GM12878 (cell line): ENCODE data around the gene EFCAB13. TPM values are rescaled to one million over a fixed set of nuclear protein-coding genes. Genes with fewer than 3 reads are reported as not detected.

Source experiments
- CHD2 ChIP-seq: IDR thresholded peaks from 2 replicates; pipeline ENCODE4 v1.6.1; 2011; ENCODE audit warnings: low read depth, low read length, improper control_type of control experiment, borderline replicate concordance
- DPF2 ChIP-seq: fragments of 450-650 bp; IDR thresholded peaks from 2 replicates; pipeline ENCODE4 v1.6.1; 2017; ENCODE audit warnings: mild to moderate bottlenecking
- IKZF1 ChIP-seq: fragments of 450-650 bp; conservative IDR thresholded peaks from 2 replicates; pipeline ENCODE4 v1.6.1; 2017; ENCODE audit warnings: antibody characterized with exemption, mild to moderate bottlenecking
- MTA2 ChIP-seq: fragments of 450-650 bp; IDR thresholded peaks from 2 replicates; pipeline ENCODE4 v1.6.1; 2016; ENCODE audit warnings: low read depth, mild to moderate bottlenecking, moderate library complexity
- MXI1 ChIP-seq: fragments of 150-350 bp; IDR thresholded peaks from 2 replicates; pipeline ENCODE4 v1.6.1; 2011; ENCODE audit warnings: low read depth, mild to moderate bottlenecking, inconsistent platforms, low read length, improper control_type of control experiment
- NFXL1 ChIP-seq: fragments of 450-650 bp; IDR thresholded peaks from 2 replicates; pipeline ENCODE4 v1.6.1; 2017; ENCODE audit warnings: antibody characterized with exemption, mild to moderate bottlenecking, borderline replicate concordance
- POLR2AphosphoS2 ChIP-seq: IDR thresholded peaks from 2 replicates; pipeline ENCODE4 v1.6.1; 2011; ENCODE audit warnings: low read depth, mild to moderate bottlenecking, low read length, improper control_type of control experiment, moderate library complexity
- RAD21 ChIP-seq: IDR thresholded peaks from 2 replicates; pipeline ENCODE4 v1.6.1; 2011; ENCODE audit warnings: mild to moderate bottlenecking, low read depth, low read length, moderate library complexity; ENCODE audit not compliant: insufficient read depth
- RAD51 ChIP-seq: fragments of 450-650 bp; IDR thresholded peaks from 2 replicates; pipeline ENCODE4 v1.6.1; 2016; ENCODE audit warnings: moderate library complexity, mild to moderate bottlenecking, inconsistent platforms
- RFX5 ChIP-seq: IDR thresholded peaks from 2 replicates; pipeline ENCODE4 v1.6.1; 2011; ENCODE audit warnings: low read depth, low read length, improper control_type of control experiment
- SPI1 ChIP-seq: IDR thresholded peaks from 2 replicates; pipeline ENCODE4 v1.6.1; 2011; ENCODE audit warnings: low read depth, mild to moderate bottlenecking, low read length, moderate library complexity, borderline replicate concordance; ENCODE audit not compliant: insufficient read depth
- TCF7 ChIP-seq: IDR thresholded peaks from 2 replicates; pipeline ENCODE4 v1.6.1; 2014; ENCODE audit warnings: antibody characterized with exemption, borderline replicate concordance
- polyA plus RNA-seq, 11 experiments: library from polyadenylated mRNA; depleted of rRNA in 4 of 11; unstranded in 6 of 11; stranded (reverse) in 5 of 11; fragments of >200 nt; fragmentation: Nextera tagmentation in 4 of 11; fragmentation: Illumina TruSeq in 1 of 11; extraction: Ambion mirVana in 4 of 11; extraction: Trizol in 1 of 11; gene quantifications; 1 replicate in 1 of 11; 2 replicates in 10 of 11; pipeline versions ENCODE4 v1.2.1 to v1.2.3, GENCODE V29; 2011 to 2016; ENCODE audit warnings: inconsistent platforms in 2 of 11, missing spikeins in 2 of 11, low read depth in 1 of 11
- total RNA-seq, 4 experiments: library from RNA; depleted of rRNA in 3 of 4; stranded (reverse); fragments of >200 nt in 3 of 4; fragmentation: Illumina TruSeq in 1 of 4; extraction: Trizol in 1 of 4; gene quantifications; 2 replicates each; pipeline versions ENCODE4 v1.2.1 to v1.2.3, GENCODE V29; 2013 to 2021
- TF ChIP-seq, protein P1 (sequence below): IDR thresholded peaks from 2 replicates; pipeline ENCODE4 v1.6.1; 2011; ENCODE audit warnings: borderline replicate concordance, low read depth, mild to moderate bottlenecking, moderate library complexity, mixed read lengths, low read length; ENCODE audit not compliant: insufficient read depth; ENCODE audit errors: extremely low read length
- TF ChIP-seq, protein P2 (sequence below): fragments of 450-650 bp; IDR thresholded peaks from 2 replicates; pipeline ENCODE4 v1.6.1; 2017; ENCODE audit warnings: mild to moderate bottlenecking, moderate library complexity
- TF ChIP-seq, protein P3 (sequence below): IDR thresholded peaks from 2 replicates; pipeline ENCODE4 v1.6.1; 2011; ENCODE audit warnings: mild to moderate bottlenecking, low read depth, low read length, moderate library complexity; ENCODE audit not compliant: insufficient replicate concordance
- TF ChIP-seq, protein P4 (sequence below): fragments of 450-650 bp; IDR thresholded peaks from 2 replicates; pipeline ENCODE4 v1.6.1; 2018; ENCODE audit warnings: borderline replicate concordance, mild to moderate bottlenecking; ENCODE audit not compliant: partially characterized antibody
- TF ChIP-seq, protein P5 (sequence below): fragments of 450-650 bp; IDR thresholded peaks from 2 replicates; pipeline ENCODE4 v1.6.1; 2017; ENCODE audit warnings: borderline replicate concordance

EFCAB13 gene
- total and polyA plus RNA-seq, 10 of the 15 experiments (the other 5 are each of a cell fraction or from before 2014, with no cell fraction given) = 0.90 to 8.7 (median 5.0) TPM

DNA sequence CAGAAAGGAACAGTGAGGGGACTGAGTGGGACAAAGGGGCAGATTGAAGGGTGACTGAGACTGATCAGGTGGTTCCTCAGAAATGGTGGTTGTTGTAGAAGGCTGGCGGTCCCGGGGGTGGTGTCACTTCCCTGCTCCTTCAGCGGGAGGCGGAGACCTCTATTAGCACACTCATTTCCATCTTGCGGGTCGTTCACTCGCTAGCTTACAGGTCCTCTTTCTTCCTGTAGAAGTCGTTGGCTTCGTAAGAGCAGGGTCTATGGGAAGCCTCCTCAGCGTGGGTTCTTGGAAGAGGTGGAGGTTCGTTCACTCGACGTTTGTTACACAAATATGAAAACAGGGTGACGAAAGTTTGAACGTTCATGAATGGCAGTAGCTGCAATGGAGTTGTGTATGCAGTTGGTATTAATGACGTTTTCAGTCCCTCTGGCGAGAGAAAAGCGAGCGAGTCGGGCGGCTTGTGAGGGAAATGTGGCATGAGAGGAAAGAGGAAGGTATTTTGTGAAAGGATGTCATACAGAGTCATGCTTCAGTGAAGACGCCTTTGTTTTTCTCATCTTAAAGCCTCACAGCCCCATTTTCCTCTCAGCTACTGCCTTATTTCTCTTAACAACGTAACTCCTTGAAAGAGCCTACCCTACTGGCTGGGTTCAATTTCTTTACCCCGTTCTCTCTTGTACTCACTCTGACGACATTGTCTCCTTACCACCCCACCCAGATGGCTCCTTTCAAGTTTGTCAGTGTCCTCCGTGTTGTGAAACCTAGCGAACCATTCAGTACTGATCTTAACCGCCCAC, 667 bp downstream of the EFCAB13 start (continued):
- no peak for TF ChIP-seq CHD2
- peak; percentile 49; the same call in 1 of the 2 replicates for TF ChIP-seq SPI1
- no peak for TF ChIP-seq DPF2
- no peak for TF ChIP-seq RFX5
- TF ChIP-seq, protein P1, sequence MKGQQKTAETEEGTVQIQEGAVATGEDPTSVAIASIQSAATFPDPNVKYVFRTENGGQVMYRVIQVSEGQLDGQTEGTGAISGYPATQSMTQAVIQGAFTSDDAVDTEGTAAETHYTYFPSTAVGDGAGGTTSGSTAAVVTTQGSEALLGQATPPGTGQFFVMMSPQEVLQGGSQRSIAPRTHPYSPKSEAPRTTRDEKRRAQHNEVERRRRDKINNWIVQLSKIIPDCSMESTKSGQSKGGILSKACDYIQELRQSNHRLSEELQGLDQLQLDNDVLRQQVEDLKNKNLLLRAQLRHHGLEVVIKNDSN = no peak
- TF ChIP-seq IKZF1 = no peak
- TF ChIP-seq, protein P2, sequence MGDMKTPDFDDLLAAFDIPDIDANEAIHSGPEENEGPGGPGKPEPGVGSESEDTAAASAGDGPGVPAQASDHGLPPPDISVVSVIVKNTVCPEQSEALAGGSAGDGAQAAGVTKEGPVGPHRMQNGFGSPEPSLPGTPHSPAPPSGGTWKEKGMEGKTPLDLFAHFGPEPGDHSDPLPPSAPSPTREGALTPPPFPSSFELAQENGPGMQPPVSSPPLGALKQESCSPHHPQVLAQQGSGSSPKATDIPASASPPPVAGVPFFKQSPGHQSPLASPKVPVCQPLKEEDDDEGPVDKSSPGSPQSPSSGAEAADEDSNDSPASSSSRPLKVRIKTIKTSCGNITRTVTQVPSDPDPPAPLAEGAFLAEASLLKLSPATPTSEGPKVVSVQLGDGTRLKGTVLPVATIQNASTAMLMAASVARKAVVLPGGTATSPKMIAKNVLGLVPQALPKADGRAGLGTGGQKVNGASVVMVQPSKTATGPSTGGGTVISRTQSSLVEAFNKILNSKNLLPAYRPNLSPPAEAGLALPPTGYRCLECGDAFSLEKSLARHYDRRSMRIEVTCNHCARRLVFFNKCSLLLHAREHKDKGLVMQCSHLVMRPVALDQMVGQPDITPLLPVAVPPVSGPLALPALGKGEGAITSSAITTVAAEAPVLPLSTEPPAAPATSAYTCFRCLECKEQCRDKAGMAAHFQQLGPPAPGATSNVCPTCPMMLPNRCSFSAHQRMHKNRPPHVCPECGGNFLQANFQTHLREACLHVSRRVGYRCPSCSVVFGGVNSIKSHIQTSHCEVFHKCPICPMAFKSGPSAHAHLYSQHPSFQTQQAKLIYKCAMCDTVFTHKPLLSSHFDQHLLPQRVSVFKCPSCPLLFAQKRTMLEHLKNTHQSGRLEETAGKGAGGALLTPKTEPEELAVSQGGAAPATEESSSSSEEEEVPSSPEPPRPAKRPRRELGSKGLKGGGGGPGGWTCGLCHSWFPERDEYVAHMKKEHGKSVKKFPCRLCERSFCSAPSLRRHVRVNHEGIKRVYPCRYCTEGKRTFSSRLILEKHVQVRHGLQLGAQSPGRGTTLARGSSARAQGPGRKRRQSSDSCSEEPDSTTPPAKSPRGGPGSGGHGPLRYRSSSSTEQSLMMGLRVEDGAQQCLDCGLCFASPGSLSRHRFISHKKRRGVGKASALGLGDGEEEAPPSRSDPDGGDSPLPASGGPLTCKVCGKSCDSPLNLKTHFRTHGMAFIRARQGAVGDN = peak; percentile 20; the same call in 1 of the 2 replicates
- TF ChIP-seq, protein P3, sequence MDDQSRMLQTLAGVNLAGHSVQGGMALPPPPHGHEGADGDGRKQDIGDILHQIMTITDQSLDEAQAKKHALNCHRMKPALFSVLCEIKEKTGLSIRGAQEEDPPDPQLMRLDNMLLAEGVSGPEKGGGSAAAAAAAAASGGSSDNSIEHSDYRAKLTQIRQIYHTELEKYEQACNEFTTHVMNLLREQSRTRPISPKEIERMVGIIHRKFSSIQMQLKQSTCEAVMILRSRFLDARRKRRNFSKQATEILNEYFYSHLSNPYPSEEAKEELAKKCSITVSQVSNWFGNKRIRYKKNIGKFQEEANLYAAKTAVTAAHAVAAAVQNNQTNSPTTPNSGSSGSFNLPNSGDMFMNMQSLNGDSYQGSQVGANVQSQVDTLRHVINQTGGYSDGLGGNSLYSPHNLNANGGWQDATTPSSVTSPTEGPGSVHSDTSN = peak; percentile 19
- TF ChIP-seq RAD51 = peak; percentile 27; the same call in 1 of the 2 replicates
- TF ChIP-seq RAD21 = no peak
- TF ChIP-seq MTA2 = peak; percentile 39; the same call in 1 of the 2 replicates
- 0 out of 2 replicates have a peak, but pooled peaks have one; percentile 7 for TF ChIP-seq TCF7
- TF ChIP-seq NFXL1 = no peak
- TF ChIP-seq, protein P4, sequence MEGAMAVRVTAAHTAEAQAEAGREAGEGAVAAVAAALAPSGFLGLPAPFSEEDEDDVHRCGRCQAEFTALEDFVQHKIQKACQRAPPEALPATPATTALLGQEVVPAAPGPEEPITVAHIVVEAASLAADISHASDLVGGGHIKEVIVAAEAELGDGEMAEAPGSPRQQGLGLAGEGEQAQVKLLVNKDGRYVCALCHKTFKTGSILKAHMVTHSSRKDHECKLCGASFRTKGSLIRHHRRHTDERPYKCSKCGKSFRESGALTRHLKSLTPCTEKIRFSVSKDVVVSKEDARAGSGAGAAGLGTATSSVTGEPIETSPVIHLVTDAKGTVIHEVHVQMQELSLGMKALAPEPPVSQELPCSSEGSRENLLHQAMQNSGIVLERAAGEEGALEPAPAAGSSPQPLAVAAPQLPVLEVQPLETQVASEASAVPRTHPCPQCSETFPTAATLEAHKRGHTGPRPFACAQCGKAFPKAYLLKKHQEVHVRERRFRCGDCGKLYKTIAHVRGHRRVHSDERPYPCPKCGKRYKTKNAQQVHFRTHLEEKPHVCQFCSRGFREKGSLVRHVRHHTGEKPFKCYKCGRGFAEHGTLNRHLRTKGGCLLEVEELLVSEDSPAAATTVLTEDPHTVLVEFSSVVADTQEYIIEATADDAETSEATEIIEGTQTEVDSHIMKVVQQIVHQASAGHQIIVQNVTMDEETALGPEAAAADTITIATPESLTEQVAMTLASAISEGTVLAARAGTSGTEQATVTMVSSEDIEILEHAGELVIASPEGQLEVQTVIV = no peak
- TF ChIP-seq, protein P5, sequence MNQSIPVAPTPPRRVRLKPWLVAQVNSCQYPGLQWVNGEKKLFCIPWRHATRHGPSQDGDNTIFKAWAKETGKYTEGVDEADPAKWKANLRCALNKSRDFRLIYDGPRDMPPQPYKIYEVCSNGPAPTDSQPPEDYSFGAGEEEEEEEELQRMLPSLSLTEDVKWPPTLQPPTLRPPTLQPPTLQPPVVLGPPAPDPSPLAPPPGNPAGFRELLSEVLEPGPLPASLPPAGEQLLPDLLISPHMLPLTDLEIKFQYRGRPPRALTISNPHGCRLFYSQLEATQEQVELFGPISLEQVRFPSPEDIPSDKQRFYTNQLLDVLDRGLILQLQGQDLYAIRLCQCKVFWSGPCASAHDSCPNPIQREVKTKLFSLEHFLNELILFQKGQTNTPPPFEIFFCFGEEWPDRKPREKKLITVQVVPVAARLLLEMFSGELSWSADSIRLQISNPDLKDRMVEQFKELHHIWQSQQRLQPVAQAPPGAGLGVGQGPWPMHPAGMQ = no peak
- peak; percentile 57; the same call in 1 of the 2 replicates for TF ChIP-seq MXI1
- peak; percentile 25; the same call in 1 of the 2 replicates for TF ChIP-seq POLR2AphosphoS2
